Renal cortex interstitium (tissue), 11 donors: ENCODE results near the gene USP22. TPM values are rescaled to one million over a fixed set of nuclear protein-coding genes. Genes with fewer than 3 reads are reported as not detected.
A peak's percentile ranks its signal among the peaks of the same experiment; 100 is the strongest.
"Not testable (repeated sequence)": the region's sequence is repeated elsewhere in the genome, so short reads cannot be mapped to it uniquely, and the experiment has no call there.

Experiments used
- DNase-seq, 11 donors: peaks; one replicate each; pipeline ENCODE4 v3.0.0-alpha.2; 2013; ENCODE audit warnings: low read depth in 9 of 11, low spot score in 4 of 11; ENCODE audit errors: extremely low read depth in 1 of 11
- polyA plus RNA-seq, 3 donors: library from polyadenylated mRNA; unstranded; fragments of 120-200 nt; gene quantifications; one replicate each; pipeline ENCODE4 v1.2.1, GENCODE V29; 2013; ENCODE audit not compliant: insufficient read length in 3 of 3

USP22 gene
- polyA plus RNA-seq, 3 donors = 202 to 238 (median 235) TPM

- DNase-seq = no peak
Observed at GRCh38 chr17:21061158-21061835, 18.5 kb upstream of the USP22 start.

DNA sequence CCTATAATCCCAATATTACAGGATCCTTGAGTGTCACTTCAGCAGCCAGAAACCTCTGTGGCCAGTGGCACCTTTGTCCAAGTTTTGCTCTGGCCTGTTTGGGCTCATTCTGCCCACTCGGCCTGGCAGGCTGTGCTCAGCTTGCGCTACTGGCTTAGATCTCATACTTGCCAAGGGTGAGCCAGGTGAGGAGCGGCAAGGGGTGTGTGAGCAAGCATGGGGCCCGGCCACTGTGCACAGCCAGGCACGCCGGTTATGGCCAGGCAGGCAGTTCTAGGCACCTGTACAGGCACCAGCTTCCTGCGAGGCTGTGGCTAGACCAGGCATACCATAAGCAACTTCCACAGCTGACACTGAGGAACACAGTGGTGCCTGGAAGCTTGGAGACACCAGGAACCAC, 16.9 kb upstream of the USP22 start:
- DNase-seq = no peak

DNA sequence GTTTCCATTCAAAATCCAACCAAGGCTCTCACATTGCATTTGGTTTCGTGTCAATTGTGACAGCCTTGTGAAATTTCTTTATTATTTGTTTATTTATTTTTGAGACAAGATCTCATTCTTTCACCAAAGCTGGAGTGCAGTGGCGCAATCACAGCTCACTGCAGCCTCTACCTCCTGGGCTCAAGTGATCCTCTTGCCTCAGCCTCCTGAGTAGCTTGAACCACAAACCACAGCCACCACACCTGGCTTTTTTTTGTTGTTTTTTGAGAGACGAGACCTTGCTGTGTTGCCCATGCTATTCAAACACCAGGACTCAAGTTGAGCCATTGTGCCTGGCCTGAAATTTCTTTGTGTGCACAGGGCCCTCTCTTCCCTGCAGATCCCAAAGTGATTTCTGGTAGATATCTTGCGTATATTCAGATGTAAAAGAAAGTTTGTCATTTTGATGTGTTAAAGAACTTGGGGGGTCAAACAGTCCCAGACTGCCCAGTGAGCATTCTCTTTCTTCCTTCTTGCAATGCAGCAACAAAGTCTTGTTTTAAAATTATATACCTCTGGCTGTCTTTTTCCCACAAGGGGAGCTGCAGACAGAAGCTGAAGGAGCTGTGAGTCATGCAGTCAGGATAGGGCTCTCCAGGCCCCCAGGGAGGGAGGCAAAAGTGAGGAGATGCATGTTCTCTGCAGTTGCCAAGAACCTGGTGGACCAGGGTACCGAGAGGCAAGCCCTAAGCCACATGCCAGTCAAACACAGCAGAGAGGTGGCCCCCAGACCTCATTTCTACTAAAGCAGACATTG, 15.5 kb upstream of the USP22 start:
- no peak for DNase-seq

DNA sequence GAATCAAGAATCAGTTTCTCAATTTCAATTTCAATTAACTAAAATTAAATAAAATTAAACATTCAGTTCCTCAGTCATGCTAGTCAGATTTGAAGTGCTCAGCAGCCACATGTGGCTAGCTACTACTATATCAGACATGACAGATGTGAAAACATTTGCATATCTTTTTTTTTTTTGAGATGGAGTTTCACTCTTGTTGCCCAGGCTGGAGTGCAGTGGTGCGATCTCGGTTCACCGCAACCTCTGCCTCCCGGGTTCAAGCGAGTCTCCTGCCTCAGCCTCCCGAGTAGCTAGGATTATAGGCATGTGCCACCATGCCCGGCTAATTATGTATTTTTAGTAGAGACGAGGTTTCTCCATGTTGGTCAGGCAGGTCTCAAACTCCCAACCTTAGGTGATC, 10.2 kb upstream of the USP22 start:
- not testable (repeated sequence) for DNase-seq

DNA sequence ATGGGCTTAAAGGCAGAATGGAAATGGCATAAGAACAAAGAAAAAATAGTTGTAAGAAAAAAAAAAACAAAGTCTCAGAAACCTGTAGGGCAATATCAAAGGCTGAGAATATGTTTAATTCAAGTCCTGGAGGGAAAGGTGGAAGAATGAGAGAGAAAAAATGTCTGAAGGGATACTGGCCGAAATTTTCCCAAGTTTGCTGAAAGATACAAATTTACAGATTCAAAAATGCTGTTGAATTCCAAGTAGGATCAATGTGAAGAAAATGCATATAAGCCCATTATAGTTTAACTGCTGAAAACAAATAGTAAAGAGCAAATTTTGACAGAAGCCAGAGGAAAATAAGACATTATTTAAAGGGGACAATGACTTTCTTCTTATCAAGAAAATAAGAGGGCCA, 6.6 kb upstream of the USP22 start:
- no peak for DNase-seq

DNA sequence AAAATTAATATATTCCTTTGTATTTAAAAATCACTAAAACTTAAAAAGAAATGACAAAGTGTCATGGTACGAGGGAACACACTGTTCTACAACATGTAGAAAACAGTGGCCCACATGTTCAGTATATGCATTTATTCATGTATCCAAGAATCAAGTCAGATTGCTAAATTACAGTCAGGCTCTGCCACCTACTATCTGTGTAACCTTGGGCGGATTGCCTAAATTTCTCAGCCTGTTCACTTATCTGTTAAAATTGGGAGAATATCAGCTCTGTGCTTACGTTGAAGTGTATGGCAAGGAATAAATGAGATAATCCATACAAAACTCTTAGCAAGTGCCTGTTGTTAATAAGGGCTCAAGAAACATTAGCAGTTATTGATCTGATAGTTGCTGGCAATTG, 3.4 kb upstream of the USP22 start:
- DNase-seq = no peak

- no peak for DNase-seq
Observed at GRCh38 chr17:21044971-21045370, 2.2 kb upstream of the USP22 start.

GRCh38 chr17:21043296-21044232, 753 bp upstream of the USP22 start:
- peak in 10 of 11 donors; percentile 78 to 99 (median 97) for DNase-seq

DNA sequence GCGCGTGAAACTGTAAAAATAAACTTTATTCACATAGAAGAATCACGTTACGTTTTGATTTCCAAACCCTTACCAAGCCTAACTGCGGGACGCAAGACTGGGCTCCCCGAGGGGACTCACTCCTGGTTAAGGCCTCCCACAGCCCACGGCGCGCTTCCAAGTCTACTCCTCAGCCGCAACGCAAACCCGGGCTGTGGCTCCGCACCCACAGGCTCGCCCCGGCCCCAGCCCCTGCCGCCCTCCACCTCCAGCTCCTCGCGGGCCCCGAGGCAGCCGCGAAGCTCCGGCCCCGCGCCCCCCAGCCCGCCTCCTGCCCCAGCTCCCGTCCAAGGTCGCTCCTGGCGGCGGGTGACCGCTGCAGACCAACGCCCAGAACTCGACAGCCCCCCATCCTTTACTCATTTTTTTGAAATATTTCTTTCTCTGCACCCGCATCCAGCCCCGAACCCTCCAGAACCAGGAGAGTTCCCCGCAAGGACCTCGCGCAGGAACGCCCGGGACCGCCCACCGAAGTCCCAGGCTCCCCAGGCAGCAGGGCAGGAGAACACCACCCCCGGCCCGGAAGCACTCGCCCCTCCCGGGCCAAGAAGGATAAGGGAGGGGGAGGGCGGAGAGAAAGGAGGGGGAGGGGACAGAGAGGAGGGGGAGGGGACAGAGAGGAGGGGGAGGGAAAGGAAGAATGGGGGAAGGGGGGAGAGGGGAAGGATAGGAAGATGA, 912 bp downstream of the USP22 start:
- DNase-seq = peak in 8 of 11 donors; percentile 61 to 82 (median 71)

GRCh38 chr17:21039839-21040575, 2.8 kb downstream of the USP22 start:
- DNase-seq = peak in 2 of 11 donors; percentile 33 to 70

DNA sequence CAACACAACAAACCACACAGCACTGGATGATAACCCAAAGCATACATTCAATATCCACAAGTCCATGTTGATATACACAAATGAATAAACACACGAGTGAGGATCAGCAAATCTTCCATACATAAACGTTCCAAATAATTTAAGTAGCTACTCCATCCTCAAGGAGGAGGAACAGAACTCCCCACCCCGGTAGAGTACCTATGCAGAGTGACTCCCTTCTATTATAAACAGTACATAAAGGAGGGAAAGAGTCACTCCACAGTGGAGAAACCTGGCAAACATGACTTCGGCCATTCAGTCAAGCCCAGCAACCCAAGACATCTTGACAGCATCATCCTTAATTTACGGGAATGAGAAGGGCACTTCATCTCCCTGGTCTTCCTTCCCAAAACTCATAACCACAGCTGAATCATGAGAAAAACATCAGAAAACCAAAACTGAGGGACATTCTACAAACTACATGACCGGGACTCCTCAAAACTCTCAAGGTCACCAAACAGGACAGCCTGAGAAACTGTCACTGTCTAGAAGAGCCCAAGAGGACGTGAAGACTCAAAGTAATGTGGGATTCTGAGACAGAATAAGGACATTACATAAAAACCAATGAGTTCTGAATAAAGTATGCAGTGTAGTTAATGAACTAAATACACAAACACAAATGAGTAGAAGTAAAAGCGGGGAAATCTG, 5.6 kb downstream of the USP22 start:
- DNase-seq = no peak

GRCh38 chr17:21036361-21036881, 6.4 kb downstream of the USP22 start:
- DNase-seq = no peak

DNA sequence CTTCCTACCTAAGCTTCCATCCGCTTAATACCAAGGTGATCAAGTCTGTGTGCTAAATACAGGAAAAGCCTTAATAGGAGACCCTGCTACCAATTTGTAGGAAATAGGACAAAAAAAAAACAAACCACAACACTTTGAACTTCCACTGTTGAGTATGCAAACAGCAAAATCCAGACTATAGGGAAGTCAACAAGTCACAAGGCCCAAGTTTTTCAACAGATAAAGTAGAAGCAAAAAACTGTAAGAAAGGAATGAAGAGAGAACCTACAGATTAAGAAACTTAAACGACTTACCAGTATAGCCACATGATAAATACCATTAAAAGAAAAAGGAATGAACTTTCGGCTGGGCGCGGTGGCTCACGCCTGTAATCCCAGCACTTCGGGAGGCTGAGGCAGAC, 7.4 kb downstream of the USP22 start:
- DNase-seq = no peak

DNA sequence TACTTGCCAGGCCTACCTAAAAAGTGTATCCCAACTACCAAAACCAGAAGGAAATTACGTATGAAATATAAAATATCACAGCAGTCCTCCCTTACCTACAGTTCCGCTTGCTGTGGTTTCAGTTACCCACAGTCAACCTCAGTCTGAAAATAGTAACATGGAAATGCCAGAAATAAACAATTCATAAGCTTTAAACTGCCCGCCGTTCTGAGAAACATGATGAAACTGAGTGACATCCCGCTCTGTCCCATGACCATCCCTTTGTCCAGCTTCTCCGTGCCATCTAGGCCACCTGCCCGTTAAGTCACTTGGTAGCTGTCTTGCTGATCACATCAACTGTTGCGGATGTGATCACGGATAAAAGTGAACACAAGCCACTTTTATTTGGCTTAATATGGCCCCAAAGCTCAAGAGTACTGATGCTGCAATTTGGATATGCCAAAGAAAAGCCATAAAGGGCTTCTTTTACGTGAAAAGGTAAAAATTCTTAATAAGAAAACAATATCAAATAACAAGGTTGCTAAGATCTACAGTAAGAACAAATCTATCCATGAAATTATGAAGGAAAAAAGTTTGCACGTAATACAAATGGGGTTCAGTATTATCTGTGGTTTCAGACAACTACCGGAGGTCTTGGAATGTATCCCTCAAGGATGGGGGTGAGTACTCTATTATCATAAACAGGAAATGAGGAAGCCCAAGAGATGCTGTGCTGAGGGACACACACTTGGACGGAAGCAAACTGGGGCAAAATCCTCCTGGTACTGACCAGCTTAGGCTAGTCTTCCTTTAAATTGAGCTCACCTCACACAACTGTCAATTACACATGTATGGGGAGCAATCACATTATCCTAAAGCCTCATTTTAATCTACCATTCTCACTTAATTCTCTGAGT, 8.2 kb downstream of the USP22 start:
- DNase-seq = no peak

DNA sequence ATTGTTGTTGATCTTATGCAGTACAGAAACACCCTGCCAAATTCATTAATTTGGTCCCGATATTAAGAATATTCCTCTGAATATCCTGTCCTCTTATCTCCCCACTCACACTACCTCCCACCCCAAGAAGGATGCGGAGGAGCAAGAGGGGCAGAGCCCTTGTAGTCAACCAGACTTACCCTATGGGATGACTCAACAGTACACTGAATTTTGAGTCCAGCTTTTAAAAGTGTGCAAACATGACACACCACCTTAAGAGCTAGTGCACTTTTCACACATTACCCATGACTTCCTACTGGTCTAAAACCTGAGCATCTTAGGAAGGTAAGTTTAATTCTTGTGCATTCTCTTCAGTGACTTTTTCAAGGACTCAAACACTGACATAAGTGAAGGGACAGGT, 9.5 kb downstream of the USP22 start:
- no peak for DNase-seq

DNA sequence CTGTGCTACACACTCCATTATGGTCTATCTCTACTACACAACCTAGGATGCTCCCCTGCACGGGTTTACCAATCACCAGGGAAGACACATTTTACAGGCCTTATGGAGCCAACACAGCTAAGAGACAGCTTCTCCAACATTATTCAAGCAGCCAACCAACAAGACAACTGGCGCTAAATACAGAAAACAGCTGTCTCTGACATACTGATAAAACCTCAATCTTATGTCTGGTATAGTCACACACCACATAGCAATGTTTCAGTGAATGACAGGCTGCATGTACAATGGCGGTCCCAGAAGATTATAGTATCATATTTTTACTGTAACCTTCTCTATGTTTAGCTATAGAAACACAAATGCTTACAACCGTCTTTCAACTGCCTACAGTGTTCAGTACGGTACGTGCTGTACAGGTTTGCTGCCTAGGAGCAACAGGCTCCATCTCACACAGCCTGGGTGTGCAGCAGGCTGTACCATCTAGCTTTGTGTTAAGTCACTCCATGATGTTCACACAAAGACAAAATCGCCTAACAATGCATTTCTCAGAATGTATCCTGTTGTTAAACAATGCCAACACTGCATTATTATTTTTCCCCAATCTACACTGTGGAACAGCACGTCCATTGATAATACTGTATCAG, 10.9 kb downstream of the USP22 start:
- no peak for DNase-seq
